Uterus (tissue), 4 donors: ENCODE data around the gene TNS1. TPM values are rescaled to one million over a fixed set of nuclear protein-coding genes. Genes with fewer than 3 reads are reported as not detected.

ENCODE experiments used
- DNase-seq, 2 donors: peaks; one replicate each; pipeline ENCODE4 v3.0.0-alpha.2; 2019 to 2020
- H3K27ac ChIP-seq, 2 donors: fragments of 200-600 bp; sonication (generic); 1 replicate in 1 of 2; 2 replicates in 1 of 2; pipeline ENCODE4 v1.5.1; 2016 to 2018
- H3K27me3 ChIP-seq, 2 donors: fragments of 200-600 bp; sonication (generic); one replicate each; pipeline ENCODE4 v1.5.1; 2018 to 2019; ENCODE audit warnings: control low read depth in 1 of 2
- H3K36me3 ChIP-seq, 2 donors: fragments of 200-600 bp; sonication (generic); one replicate each; pipeline ENCODE4 v1.5.1; 2019; ENCODE audit warnings: control low read depth in 1 of 2
- H3K4me1 ChIP-seq, 2 donors: fragments of 200-600 bp; sonication (generic); one replicate each; pipeline ENCODE4 v1.5.1; 2018 to 2019; ENCODE audit warnings: control low read depth in 1 of 2
- H3K4me3 ChIP-seq, 2 donors: fragments of 200-600 bp; sonication (generic); 1 replicate in 1 of 2; 2 replicates in 1 of 2; pipeline ENCODE4 v1.5.1; 2018 to 2019; ENCODE audit warnings: mild to moderate bottlenecking in 1 of 2
- H3K9me3 ChIP-seq, 2 donors: fragments of 200-600 bp; sonication (generic); one replicate each; pipeline ENCODE4 v1.5.1; 2019; ENCODE audit warnings: control low read depth in 1 of 2
- POLR2A ChIP-seq, 2 donors: fragments of 450-650 bp; IDR thresholded peaks; one replicate each; pipeline ENCODE4 v1.6.1; 2016; ENCODE audit warnings: antibody characterized with exemption in 2 of 2, mild to moderate bottlenecking in 1 of 2, moderate library complexity in 1 of 2
- intact Hi-C: fragments of 100-400 bp; cut with DNase I; formaldehyde crosslinking; loops from one replicate; pipeline ENCODE4 v1.15.1; 2023; ENCODE audit warnings: low total_unique reads
- total RNA-seq, 4 donors: library from RNA; depleted of rRNA in 3 of 4; stranded (reverse); fragments of >200 nt in 3 of 4; gene quantifications; one replicate each; pipeline versions ENCODE4 v1.1.0 to v1.2.4, GENCODE V29; 2014 to 2023
- TF ChIP-seq, protein P1 (sequence below), 4 experiments: fragments of 200-600 bp in 2 of 4; fragments of 450-650 bp in 2 of 4; sonication (generic) in 2 of 4; IDR thresholded peaks; one replicate each; pipeline ENCODE4 v1.5.1; 2016 to 2019; ENCODE audit warnings: antibody characterized with exemption in 4 of 4, mild to moderate bottlenecking in 2 of 4, moderate library complexity in 1 of 4
- donor health status: DM: yes; HTN: yes; CAD: no.

The TNS1 gene
- total RNA-seq, 4 donors from 2014 or later: 144 to 1,338 (median 313) TPM

DNA sequence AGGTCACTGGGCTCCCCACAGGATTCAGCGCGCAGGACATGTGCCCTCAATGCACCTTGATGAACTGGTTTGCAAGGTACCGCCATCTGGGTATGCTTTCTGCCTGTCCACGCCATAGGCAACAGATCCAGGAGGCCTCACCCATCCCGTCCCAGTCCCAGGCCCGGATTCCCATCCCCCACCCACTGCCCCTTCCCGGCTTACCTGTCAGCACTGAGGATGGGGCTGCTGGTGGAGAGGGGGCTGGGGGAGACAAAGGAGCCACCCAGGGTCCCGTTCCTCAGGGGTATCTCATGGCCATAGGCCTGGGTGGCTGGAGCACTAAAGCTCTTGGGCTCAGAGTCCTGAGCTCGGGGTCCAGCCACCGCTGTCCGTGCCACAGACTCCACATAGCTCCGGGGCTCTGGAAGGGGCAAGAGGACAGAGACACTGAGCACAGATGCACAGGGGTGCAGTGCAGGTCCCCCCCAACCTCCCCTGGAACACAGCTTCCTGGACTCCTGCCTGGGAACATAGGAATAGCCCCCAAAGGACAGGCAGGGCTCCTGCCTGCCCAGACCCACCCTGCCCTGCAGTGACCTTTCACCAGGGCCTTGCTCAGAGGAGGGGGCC, 181.2 kb downstream of the TNS1 start:
- intact Hi-C loops: no loop called here
- H3K9me3 ChIP-seq: no peaks in the 10 kb centered on the region
- H3K36me3 ChIP-seq: no peaks in the 10 kb centered on the region
- TF ChIP-seq POLR2A (IDR thresholded peaks at IDR 0.05): no peak
- TF ChIP-seq, protein P1, sequence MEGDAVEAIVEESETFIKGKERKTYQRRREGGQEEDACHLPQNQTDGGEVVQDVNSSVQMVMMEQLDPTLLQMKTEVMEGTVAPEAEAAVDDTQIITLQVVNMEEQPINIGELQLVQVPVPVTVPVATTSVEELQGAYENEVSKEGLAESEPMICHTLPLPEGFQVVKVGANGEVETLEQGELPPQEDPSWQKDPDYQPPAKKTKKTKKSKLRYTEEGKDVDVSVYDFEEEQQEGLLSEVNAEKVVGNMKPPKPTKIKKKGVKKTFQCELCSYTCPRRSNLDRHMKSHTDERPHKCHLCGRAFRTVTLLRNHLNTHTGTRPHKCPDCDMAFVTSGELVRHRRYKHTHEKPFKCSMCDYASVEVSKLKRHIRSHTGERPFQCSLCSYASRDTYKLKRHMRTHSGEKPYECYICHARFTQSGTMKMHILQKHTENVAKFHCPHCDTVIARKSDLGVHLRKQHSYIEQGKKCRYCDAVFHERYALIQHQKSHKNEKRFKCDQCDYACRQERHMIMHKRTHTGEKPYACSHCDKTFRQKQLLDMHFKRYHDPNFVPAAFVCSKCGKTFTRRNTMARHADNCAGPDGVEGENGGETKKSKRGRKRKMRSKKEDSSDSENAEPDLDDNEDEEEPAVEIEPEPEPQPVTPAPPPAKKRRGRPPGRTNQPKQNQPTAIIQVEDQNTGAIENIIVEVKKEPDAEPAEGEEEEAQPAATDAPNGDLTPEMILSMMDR (IDR thresholded peaks at IDR 0.05): no peak
- no peaks in the 10 kb centered on the region for H3K27me3 ChIP-seq
- H3K4me1 ChIP-seq: peaks cover 15 to 16% of the 10 kb centered on the region in 2 donors
- no peak overlapping the region for H3K4me3 ChIP-seq
- H3K27ac ChIP-seq: peak overlapping the region in 1 of 2 donors; percentile 21
- no peak for DNase-seq

DNA sequence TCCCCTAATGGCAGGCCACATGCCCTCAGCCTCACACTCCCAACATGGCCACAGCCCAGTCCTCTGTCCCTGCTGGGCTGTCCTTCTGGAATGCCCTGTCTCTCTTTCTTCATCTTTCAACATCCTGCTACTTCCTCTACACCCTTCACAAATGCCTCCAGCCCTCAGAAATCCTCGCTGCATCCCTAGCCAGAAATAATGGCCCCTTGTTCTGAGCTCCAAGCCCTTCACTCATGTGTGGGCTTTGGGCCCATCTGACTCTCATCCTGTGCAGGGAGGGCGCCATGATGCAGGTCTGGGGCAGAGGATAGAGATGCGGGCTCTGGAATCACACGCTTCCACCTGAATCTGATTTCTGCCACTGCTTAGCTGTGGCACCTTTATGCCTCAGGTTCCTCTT, 181.9 kb downstream of the TNS1 start:
- no peak for DNase-seq
- Histone ChIP-seq H3K27ac (peak overlapping the region; percentile 21 to 34), H3K9me3 (no peaks in the 10 kb centered on the region), H3K4me1 (peaks cover 20 to 22% of the 10 kb centered on the region in 2 donors), H3K36me3 (no peaks in the 10 kb centered on the region), H3K4me3 (no peak overlapping the region), H3K27me3 (no peaks in the 10 kb centered on the region)
- TF ChIP-seq, protein P1 (IDR thresholded peaks at IDR 0.05): no peak
- no peak for TF ChIP-seq POLR2A (IDR thresholded peaks at IDR 0.05)
- intact Hi-C loops: no loop called here

DNA sequence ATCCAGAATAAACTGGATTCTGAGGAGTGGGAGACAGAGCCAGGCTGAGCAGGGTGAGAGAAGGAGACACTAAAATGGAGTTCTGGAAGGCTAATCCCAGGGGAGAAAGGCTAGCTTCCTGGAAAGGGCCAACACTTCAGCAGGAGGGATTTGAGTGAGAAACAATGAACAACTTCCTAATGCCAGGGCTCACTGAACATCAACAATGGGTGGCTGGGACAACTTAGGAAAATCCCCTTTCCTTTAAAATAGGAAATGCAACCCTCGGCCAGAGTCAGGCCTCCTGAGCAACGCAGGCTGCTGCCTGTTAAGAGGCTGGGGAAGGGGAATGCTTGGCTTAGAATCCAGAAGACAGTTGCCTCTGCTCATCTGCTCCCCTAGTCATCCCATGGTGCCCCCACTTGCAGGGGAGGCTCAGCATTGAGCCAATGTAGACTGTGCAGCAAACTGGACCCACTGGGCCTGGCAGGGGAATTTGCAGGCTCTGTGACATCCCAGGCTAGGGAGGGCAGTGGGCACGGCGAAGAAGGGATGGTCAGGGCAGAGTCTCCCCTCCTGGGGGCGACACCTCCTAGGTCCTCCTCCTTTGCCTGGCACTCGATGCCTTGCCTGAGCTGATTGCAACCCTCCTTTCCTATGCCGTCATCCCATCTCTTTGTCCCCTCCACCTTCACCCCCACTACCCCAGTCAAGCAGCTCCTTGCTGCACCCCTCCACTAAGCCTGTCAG, 182.5 kb downstream of the TNS1 start:
- no peaks in the 10 kb centered on the region for H3K36me3 ChIP-seq
- intact Hi-C loops: no loop called here
- peak overlapping the region; percentile 21 to 34 for H3K27ac ChIP-seq
- H3K9me3 ChIP-seq: no peaks in the 10 kb centered on the region
- H3K27me3 ChIP-seq: no peaks in the 10 kb centered on the region
- no peak for DNase-seq
- H3K4me3 ChIP-seq: no peak overlapping the region
- peaks cover 20 to 22% of the 10 kb centered on the region in 2 donors for H3K4me1 ChIP-seq
- TF ChIP-seq, protein P1 (IDR thresholded peaks at IDR 0.05): no peak
- no peak for TF ChIP-seq POLR2A (IDR thresholded peaks at IDR 0.05)

DNA sequence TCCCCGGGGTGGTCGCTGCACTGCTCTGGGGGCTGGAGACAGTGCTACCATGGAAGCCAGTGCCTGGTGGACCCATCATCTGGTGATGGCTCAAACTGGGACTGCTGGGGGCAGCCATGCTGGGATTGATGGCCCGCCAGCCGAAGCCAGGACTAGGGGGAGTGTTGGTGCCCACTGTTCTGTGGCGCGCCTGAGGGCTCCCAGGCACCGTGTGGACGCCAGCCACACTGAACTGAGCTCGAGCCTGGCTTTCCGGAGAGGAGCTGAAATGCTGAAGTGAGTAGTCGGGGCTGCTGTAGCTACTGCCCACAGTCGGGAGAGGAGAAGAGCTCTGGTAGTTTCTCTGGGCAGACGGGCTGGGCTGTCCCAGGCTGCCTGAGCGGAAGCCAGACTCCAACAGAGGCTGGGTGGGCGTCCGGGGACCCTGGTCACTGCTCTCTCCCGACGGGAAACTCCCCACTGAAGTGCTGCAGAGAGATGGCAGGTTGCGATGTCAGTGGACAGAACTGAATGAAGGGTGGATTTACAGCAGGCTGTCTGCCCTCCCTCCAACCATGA, 184.4 kb downstream of the TNS1 start:
- H3K27me3 ChIP-seq: no peaks in the 10 kb centered on the region
- H3K4me1 ChIP-seq: peaks cover 20 to 22% of the 10 kb centered on the region in 2 donors
- TF ChIP-seq POLR2A (IDR thresholded peaks at IDR 0.05): no peak
- TF ChIP-seq, protein P1 (IDR thresholded peaks at IDR 0.05): no peak
- no peaks in the 10 kb centered on the region for H3K9me3 ChIP-seq
- intact Hi-C loops: no loop called here
- H3K4me3 ChIP-seq: no peak overlapping the region
- no peaks in the 10 kb centered on the region for H3K36me3 ChIP-seq
- H3K27ac ChIP-seq: peak overlapping the region; percentile 73 to 85
- DNase-seq: no peak
